ENCODE measurements around the gene LRRK1.

The LRRK1 gene

GRCh38 chr15:100913961-100914360 lies 5.2 kb upstream of the LRRK1 start:
- DNase-seq = no peak

- DNase-seq = no peak
These were observed 4.3 kb upstream of the LRRK1 start for GRCh38 chr15:100914876-100915275.

GRCh38 chr15:100918034-100918689 lies 995 bp upstream of the LRRK1 start:
- DNase-seq = peak; percentile 60

GRCh38 chr15:100919481-100920405 lies 586 bp downstream of the LRRK1 start:
- no peak for DNase-seq

GRCh38 chr15:100920516-100921135 lies 1.5 kb downstream of the LRRK1 start:
- no peak for DNase-seq

GRCh38 chr15:100922192-100923040 lies 3.3 kb downstream of the LRRK1 start:
- DNase-seq = no peak

GRCh38 chr15:100923076-100923475 lies 3.9 kb downstream of the LRRK1 start:
- DNase-seq = no peak

GRCh38 chr15:100923902-100924301 lies 4.7 kb downstream of the LRRK1 start:
- DNase-seq = no peak

GRCh38 chr15:100924436-100924835 lies 5.3 kb downstream of the LRRK1 start:
- DNase-seq = no peak

GRCh38 chr15:100925480-100925879 lies 6.3 kb downstream of the LRRK1 start:
- no peak for DNase-seq

- no peak for DNase-seq
These were observed 7.1 kb downstream of the LRRK1 start for GRCh38 chr15:100926258-100926657.

- no peak for DNase-seq
These were observed 8.0 kb downstream of the LRRK1 start for GRCh38 chr15:100926971-100927756.

- DNase-seq = no peak
These were observed 9.6 kb downstream of the LRRK1 start for GRCh38 chr15:100928632-100929280.

GRCh38 chr15:100929641-100930042 lies 10.5 kb downstream of the LRRK1 start:
- no peak for DNase-seq

- DNase-seq = no peak
These were observed 11.2 kb downstream of the LRRK1 start for GRCh38 chr15:100930306-100930848.

GRCh38 chr15:100931143-100931890 lies 12.2 kb downstream of the LRRK1 start:
- no peak for DNase-seq

- DNase-seq = no peak
These were observed 13.7 kb downstream of the LRRK1 start for GRCh38 chr15:100932676-100933348.

- no peak for DNase-seq
These were observed 15.0 kb downstream of the LRRK1 start for GRCh38 chr15:100934166-100934565.

- DNase-seq = no peak
These were observed 15.6 kb downstream of the LRRK1 start for GRCh38 chr15:100934726-100935125.

- DNase-seq = no peak
These were observed 18.0 kb downstream of the LRRK1 start for GRCh38 chr15:100937171-100937570.
